Keratinocyte (primary cell): ENCODE measurements around the gene METRNL. TPM values are rescaled to one million over a fixed set of nuclear protein-coding genes. Genes with fewer than 3 reads are reported as not detected.

Experiments
- DNase-seq: peaks from one replicate; pipeline ENCODE4 v3.0.0-alpha.2; 2011; ENCODE audit warnings: low read depth, missing footprints, low spot score
- FAIRE-seq: peaks from 2 replicates; lab custom pipeline; 2011; peaks lifted over from hg19 to GRCh38; lab: Jason Lieb, UNC
- H2AFZ ChIP-seq: 2 replicates; pipeline ENCODE4 v1.6.0; 2012; ENCODE audit warnings: low read length, control low read depth, inconsistent platforms; ENCODE audit not compliant: control insufficient read depth
- H3K27ac ChIP-seq: 2 replicates; pipeline ENCODE4 v1.5.1; 2011; ENCODE audit warnings: low read length; ENCODE audit not compliant: control insufficient read depth, insufficient read depth
- H3K27me3 ChIP-seq: 3 replicates; pipeline ENCODE4 v1.6.0; 2011; ENCODE audit warnings: low read length; ENCODE audit not compliant: control insufficient read depth, insufficient read depth; ENCODE audit errors: extremely low read depth
- H3K36me3 ChIP-seq, 2 experiments: 2 replicates in 1 of 2; 3 replicates in 1 of 2; pipeline ENCODE4 v1.5.1; 2011; ENCODE audit warnings: low read length in 2 of 2, mild to moderate bottlenecking in 1 of 2; ENCODE audit not compliant: control insufficient read depth in 2 of 2, insufficient read depth in 2 of 2; ENCODE audit errors: extremely low read depth in 1 of 2
- H3K4me1 ChIP-seq: 3 replicates; pipeline ENCODE4 v1.5.1; 2011; ENCODE audit warnings: low read length; ENCODE audit not compliant: control insufficient read depth, insufficient read depth; ENCODE audit errors: extremely low read depth
- H3K4me2 ChIP-seq: 3 replicates; pipeline ENCODE4 v1.6.0; 2011; ENCODE audit warnings: low read depth, low read length; ENCODE audit not compliant: control insufficient read depth, insufficient read depth; ENCODE audit errors: extremely low read depth
- H3K4me3 ChIP-seq, 3 experiments: fragments of 200-600 bp in 1 of 3; sonication (generic) in 1 of 3; 2 replicates in 2 of 3; 3 replicates in 1 of 3; pipeline ENCODE4 v1.5.1; 2011 to 2016; ENCODE audit warnings: low read length in 3 of 3, mild to moderate bottlenecking in 3 of 3, control low read depth in 2 of 3, inconsistent platforms in 1 of 3, low read depth in 1 of 3, mixed read lengths in 1 of 3, mixed run types in 1 of 3, moderate library complexity in 1 of 3; ENCODE audit not compliant: control insufficient read depth in 2 of 3, insufficient read depth in 2 of 3; ENCODE audit errors: extremely low read depth in 1 of 3
- H3K79me2 ChIP-seq: 2 replicates; pipeline ENCODE4 v1.6.0; 2012; ENCODE audit warnings: low read length; ENCODE audit not compliant: control insufficient read depth, insufficient read depth
- H3K9ac ChIP-seq: 3 replicates; pipeline ENCODE4 v1.6.0; 2011; ENCODE audit warnings: low read length; ENCODE audit not compliant: control insufficient read depth, insufficient read depth; ENCODE audit errors: extremely low read depth
- H3K9me1 ChIP-seq: 3 replicates; pipeline ENCODE4 v1.6.0; 2011; ENCODE audit warnings: low read length; ENCODE audit not compliant: control insufficient read depth, insufficient read depth; ENCODE audit errors: extremely low read depth
- H3K9me3 ChIP-seq: 2 replicates; pipeline ENCODE4 v1.5.1; 2012; ENCODE audit warnings: low read depth, low read length; ENCODE audit not compliant: control insufficient read depth
- H4K20me1 ChIP-seq: 3 replicates; pipeline ENCODE4 v1.6.0; 2011; ENCODE audit warnings: low read length; ENCODE audit not compliant: control insufficient read depth, insufficient read depth; ENCODE audit errors: extremely low read depth
- CTCF ChIP-seq, 3 experiments: IDR thresholded peaks in 1 of 3; conservative IDR thresholded peaks in 1 of 3; optimal IDR thresholded peaks in 1 of 3; 2 replicates in 2 of 3; 3 replicates in 1 of 3; pipeline versions ENCODE3 to v1.5.1; 2011; ENCODE audit warnings: low read length in 3 of 3, mild to moderate bottlenecking in 3 of 3, moderate library complexity in 2 of 3, control low read depth in 1 of 3, inconsistent platforms in 1 of 3; ENCODE audit not compliant: insufficient read depth in 2 of 3; ENCODE audit errors: extremely low read depth in 1 of 3
- EZH2 ChIP-seq: IDR thresholded peaks from one replicate; pipeline ENCODE4 v1.6.1; 2012; ENCODE audit warnings: inconsistent platforms, mild to moderate bottlenecking, low read length, moderate library complexity
- dilution Hi-C: fragments of 300-500 bp; cut with MboI; formaldehyde crosslinking; loops from one replicate; pipeline ENCODE4 v1.7.0; 2020; ENCODE audit warnings: low sequenced_read_pairs; ENCODE audit not compliant: extremely low pct_ligation_motif_present
- polyA plus RNA-seq, 5 experiments: library from polyadenylated mRNA; depleted of rRNA in 3 of 5; stranded (reverse) in 3 of 5; stranded (forward) in 1 of 5; unstranded in 1 of 5; fragments of >200 nt; gene quantifications; 1 replicate in 1 of 5; 2 replicates in 3 of 5; 3 replicates in 1 of 5; pipeline versions ENCODE4 v1.2.1 to v1.2.3, GENCODE V29; 2011 to 2012; ENCODE audit warnings: missing spikeins in 2 of 5, low read depth in 1 of 5, low replicate concordance in 1 of 5

METRNL gene
- polyA plus RNA-seq, 1 donor (not counting 4 experiments of a cell fraction or from before 2014, with no cell fraction given), result 3.1 TPM

- H3K9me3 ChIP-seq, result no peaks in the 10 kb centered on the region
- no peak for DNase-seq
- dilution Hi-C loops, result no loop called here
Measured at GRCh38 chr17:83052241-83052564, 27.2 kb upstream of the METRNL start.

GRCh38 chr17:83053021-83053681, 26.3 kb upstream of the METRNL start:
- Histone ChIP-seq H3K27ac (no peak overlapping the region), H3K9me1 (no peaks in the 10 kb centered on the region), H3K4me3 (no peak overlapping the region), H3K36me3 (no peaks in the 10 kb centered on the region), H4K20me1 (no peaks in the 10 kb centered on the region), H3K9ac (no peak overlapping the region), H3K27me3 (peaks cover 6% of the 10 kb centered on the region), H3K4me2 (no peak overlapping the region), H3K9me3 (no peaks in the 10 kb centered on the region), H3K4me1 (peaks cover 5% of the 10 kb centered on the region), H2AFZ (no peak overlapping the region), H3K79me2 (no peaks in the 10 kb centered on the region)
- dilution Hi-C loops, result no loop called here
- TF ChIP-seq CTCF (optimal IDR thresholded peaks at IDR 0.05 in 1 of 3, IDR thresholded peaks at IDR 0.05 in 1 of 3, conservative IDR thresholded peaks at IDR 0.05 in 1 of 3; ENCODE audit: extremely low read depth in 1 of 3, insufficient read depth in 2 of 3, low read length in 3 of 3) (no peak), EZH2 (no peak)
- FAIRE-seq (no peak), DNase-seq (no peak)

More at GRCh38 chr17:83052241-83052564, 27.2 kb upstream of the METRNL start:
- FAIRE-seq, result no peak
- peak overlapping the region; percentile 91 for H3K4me2 ChIP-seq
- no peaks in the 10 kb centered on the region for H3K9me1 ChIP-seq
- H3K27me3 ChIP-seq, result peaks cover 3% of the 10 kb centered on the region
- TF ChIP-seq EZH2 (no peak), CTCF (optimal IDR thresholded peaks at IDR 0.05 in 1 of 3, IDR thresholded peaks at IDR 0.05 in 1 of 3, conservative IDR thresholded peaks at IDR 0.05 in 1 of 3; ENCODE audit: extremely low read depth in 1 of 3, insufficient read depth in 2 of 3, low read length in 3 of 3) (no peak)
- H3K4me3 ChIP-seq, result peak overlapping the region; percentile 46 to 75 (median 61)
- peak overlapping the region; percentile 62 for H3K9ac ChIP-seq
- H2AFZ ChIP-seq, result peak overlapping the region; percentile 93
- peaks cover 5% of the 10 kb centered on the region for H3K4me1 ChIP-seq
- no peaks in the 10 kb centered on the region for H4K20me1 ChIP-seq
- no peaks in the 10 kb centered on the region for H3K36me3 ChIP-seq
- H3K79me2 ChIP-seq, result no peaks in the 10 kb centered on the region
- no peak overlapping the region for H3K27ac ChIP-seq
